ENCODE results near the gene CCDC77. TPM values are rescaled to one million over a fixed set of nuclear protein-coding genes. Genes with fewer than 3 reads are reported as not detected.

CCDC77 gene
- total RNA-seq, 2 experiments from 2014 or later = 13.2 to 14.9 TPM

GRCh38 chr12:467591-467990, 66.1 kb downstream of the CCDC77 start:
- Mint-ChIP-seq H3K27ac (no peak overlapping the region), H3K4me1 (ENCODE audit: low read depth) (no peaks in the 10 kb centered on the region), H3K4me3 (no peak overlapping the region), H3K27me3 (ENCODE audit: low read depth) (no peaks in the 10 kb centered on the region), H3K36me3 (ENCODE audit: low read depth) (no peaks in the 10 kb centered on the region), H3K9me3 (no peaks in the 10 kb centered on the region)
- no peak for DNase-seq
- CTCF ChIA-PET = interaction anchor here (0.8 to 1.5 kb wide), 2 partner anchors 12 to 14 kb away, joined by 3 to 4 read pairs; no protein-coding TSS in a partner anchor
- intact Hi-C loops (cut with micrococcal nuclease) = no loop called here

GRCh38 chr12:468671-469389, 67.4 kb downstream of the CCDC77 start:
- Mint-ChIP-seq H3K27ac (no peak overlapping the region), H3K4me1 (ENCODE audit: low read depth) (no peaks in the 10 kb centered on the region), H3K4me3 (no peak overlapping the region), H3K9me3 (no peaks in the 10 kb centered on the region), H3K36me3 (ENCODE audit: low read depth) (no peaks in the 10 kb centered on the region), H3K27me3 (ENCODE audit: low read depth) (no peaks in the 10 kb centered on the region)
- DNase-seq = no peak
- CTCF ChIA-PET = interaction anchor here (0.7 kb wide), 1 partner anchor 79 kb away, joined by 3 read pairs; no protein-coding TSS in a partner anchor
- intact Hi-C loops (cut with micrococcal nuclease) = no loop called here

DNA sequence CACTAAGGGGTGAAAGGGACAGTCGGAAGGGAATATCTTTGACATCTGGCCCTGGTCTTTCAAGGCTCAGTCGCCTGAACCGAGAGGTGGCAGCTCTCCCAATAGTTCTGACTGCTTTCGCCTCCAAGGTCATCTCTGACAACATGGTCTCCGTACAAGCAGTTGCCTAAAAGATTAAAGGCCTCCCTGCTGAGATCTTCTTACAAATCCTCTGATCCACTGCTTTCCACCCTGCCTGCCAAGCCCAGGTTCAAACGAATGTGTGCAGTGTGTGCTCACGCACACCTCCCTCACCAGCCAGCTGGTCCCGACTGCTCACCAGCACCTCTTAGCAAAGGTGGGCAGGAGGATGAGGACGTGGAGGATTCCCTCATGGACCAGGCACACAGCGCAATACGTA, 68.7 kb downstream of the CCDC77 start:
- Mint-ChIP-seq H3K27ac (no peak overlapping the region), H3K4me3 (no peak overlapping the region), H3K36me3 (ENCODE audit: low read depth) (no peaks in the 10 kb centered on the region), H3K4me1 (ENCODE audit: low read depth) (no peaks in the 10 kb centered on the region), H3K9me3 (no peaks in the 10 kb centered on the region), H3K27me3 (ENCODE audit: low read depth) (no peaks in the 10 kb centered on the region)
- intact Hi-C loops (cut with micrococcal nuclease) = no loop called here
- DNase-seq = no peak
- CTCF ChIA-PET = no interaction called here

DNA sequence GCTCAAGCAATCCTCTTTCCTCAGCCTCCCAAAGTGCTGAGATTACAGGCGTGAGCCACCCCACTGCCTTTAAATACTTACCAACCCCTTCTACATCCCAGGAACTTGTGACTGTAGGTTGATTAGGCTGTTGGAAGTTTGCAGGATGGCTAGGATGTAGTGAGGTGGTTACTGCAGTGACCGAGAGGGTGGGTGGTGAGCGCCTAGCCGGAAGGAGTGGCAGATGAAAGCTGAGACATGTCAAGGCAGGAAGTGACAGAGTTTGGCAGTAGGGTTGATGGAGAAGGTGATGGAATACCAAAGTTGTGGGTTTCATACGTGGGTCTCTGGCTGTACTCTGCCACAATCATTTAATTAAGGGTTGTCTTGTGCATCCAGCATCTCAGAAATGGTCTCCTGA, 71.8 kb downstream of the CCDC77 start:
- CTCF ChIA-PET = no interaction called here
- intact Hi-C loops (cut with micrococcal nuclease) = no loop called here
- Mint-ChIP-seq H3K4me3 (no peak overlapping the region), H3K36me3 (ENCODE audit: low read depth) (no peaks in the 10 kb centered on the region), H3K27me3 (ENCODE audit: low read depth) (peaks cover 2% of the 10 kb centered on the region), H3K9me3 (no peaks in the 10 kb centered on the region), H3K4me1 (ENCODE audit: low read depth) (no peaks in the 10 kb centered on the region), H3K27ac (no peak overlapping the region)
- no peak for DNase-seq

GRCh38 chr12:473863-474577, 72.6 kb downstream of the CCDC77 start:
- CTCF ChIA-PET = interaction anchor here (1.0 to 1.1 kb wide), 2 partner anchors 9 to 73 kb away, joined by 3 read pairs; no protein-coding TSS in a partner anchor
- H3K36me3 Mint-ChIP-seq (ENCODE audit: low read depth) = no peaks in the 10 kb centered on the region
- DNase-seq = no peak
- H3K4me3 Mint-ChIP-seq = no peak overlapping the region
- peaks cover 2% of the 10 kb centered on the region for H3K27me3 Mint-ChIP-seq (ENCODE audit: low read depth)
- H3K4me1 Mint-ChIP-seq (ENCODE audit: low read depth) = no peaks in the 10 kb centered on the region
- H3K9me3 Mint-ChIP-seq = no peaks in the 10 kb centered on the region
- intact Hi-C loops (cut with micrococcal nuclease) = no loop called here
- no peak overlapping the region for H3K27ac Mint-ChIP-seq

GRCh38 chr12:475286-475685, 73.8 kb downstream of the CCDC77 start:
- H3K4me3 Mint-ChIP-seq = no peak overlapping the region
- intact Hi-C loops (cut with micrococcal nuclease) = no loop called here
- no peaks in the 10 kb centered on the region for H3K36me3 Mint-ChIP-seq (ENCODE audit: low read depth)
- no peak overlapping the region for H3K27ac Mint-ChIP-seq
- CTCF ChIA-PET = no interaction called here
- H3K9me3 Mint-ChIP-seq = no peaks in the 10 kb centered on the region
- DNase-seq = no peak
- H3K4me1 Mint-ChIP-seq (ENCODE audit: low read depth) = no peaks in the 10 kb centered on the region
- H3K27me3 Mint-ChIP-seq (ENCODE audit: low read depth) = peaks cover 2% of the 10 kb centered on the region

- Mint-ChIP-seq H3K27ac (no peak overlapping the region), H3K36me3 (ENCODE audit: low read depth) (no peaks in the 10 kb centered on the region), H3K4me3 (no peak overlapping the region), H3K9me3 (no peaks in the 10 kb centered on the region), H3K4me1 (ENCODE audit: low read depth) (no peaks in the 10 kb centered on the region), H3K27me3 (ENCODE audit: low read depth) (peaks cover 6% of the 10 kb centered on the region)
- CTCF ChIA-PET = no interaction called here
- DNase-seq = no peak
- intact Hi-C loops (cut with micrococcal nuclease) = no loop called here
Measured at GRCh38 chr12:479161-479560, 77.7 kb downstream of the CCDC77 start.

DNA sequence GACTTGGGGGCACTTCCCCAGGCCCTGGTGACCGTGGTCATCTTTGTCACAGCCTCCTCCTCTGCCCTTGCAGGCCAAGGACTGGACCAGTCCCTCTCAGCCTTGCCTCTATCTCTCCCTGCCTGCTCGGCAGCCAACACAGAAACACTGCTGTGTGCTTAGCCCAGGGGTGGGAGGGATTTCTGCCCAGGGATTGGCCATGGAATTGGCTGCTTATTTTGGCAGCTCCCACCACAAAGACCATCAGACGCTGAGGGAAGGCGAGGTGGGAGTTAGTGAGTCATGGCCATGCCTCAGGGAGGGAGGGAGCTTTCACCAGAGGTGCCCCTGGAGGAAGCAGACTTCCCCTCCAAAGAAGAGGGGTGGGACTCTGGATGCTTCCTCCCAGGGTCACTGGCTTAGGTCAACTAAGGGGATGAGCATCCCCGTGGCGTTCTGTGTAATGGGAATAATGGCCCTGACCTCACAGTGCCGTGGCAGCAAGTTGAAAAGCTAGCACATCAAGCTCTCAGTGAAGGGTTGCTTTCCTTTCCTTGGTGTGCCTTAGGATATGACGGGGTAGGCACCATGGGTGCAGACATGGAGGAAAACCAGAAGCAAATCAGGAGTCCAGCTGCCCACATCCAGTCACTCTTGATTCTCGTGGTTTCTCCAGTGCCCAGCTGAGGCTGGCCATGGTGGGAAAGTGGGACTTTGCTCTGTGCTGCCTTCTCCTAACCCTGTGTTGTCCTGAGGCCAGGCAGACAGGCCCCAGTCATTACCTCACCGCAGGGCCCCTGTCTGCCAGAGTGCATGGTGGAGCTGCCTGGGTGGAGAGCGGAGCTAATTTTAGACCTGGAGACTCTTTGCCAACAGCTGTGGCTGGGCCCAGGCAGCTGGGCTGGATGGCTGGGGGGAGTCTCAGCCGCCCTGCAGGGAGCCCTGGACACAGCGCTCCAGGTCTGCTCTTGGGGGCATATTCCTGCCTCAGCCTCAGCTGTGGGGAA, 79.7 kb downstream of the CCDC77 start:
- DNase-seq = no peak
- intact Hi-C loops (cut with micrococcal nuclease) = no loop called here
- H3K9me3 Mint-ChIP-seq = no peaks in the 10 kb centered on the region
- H3K27me3 Mint-ChIP-seq (ENCODE audit: low read depth) = peaks cover 4% of the 10 kb centered on the region
- H3K27ac Mint-ChIP-seq = no peak overlapping the region
- H3K4me1 Mint-ChIP-seq (ENCODE audit: low read depth) = no peaks in the 10 kb centered on the region
- H3K36me3 Mint-ChIP-seq (ENCODE audit: low read depth) = no peaks in the 10 kb centered on the region
- CTCF ChIA-PET = interaction anchor here (0.6 kb wide), 1 partner anchor 30 kb away, joined by 3 read pairs; no protein-coding TSS in a partner anchor
- no peak overlapping the region for H3K4me3 Mint-ChIP-seq

DNA sequence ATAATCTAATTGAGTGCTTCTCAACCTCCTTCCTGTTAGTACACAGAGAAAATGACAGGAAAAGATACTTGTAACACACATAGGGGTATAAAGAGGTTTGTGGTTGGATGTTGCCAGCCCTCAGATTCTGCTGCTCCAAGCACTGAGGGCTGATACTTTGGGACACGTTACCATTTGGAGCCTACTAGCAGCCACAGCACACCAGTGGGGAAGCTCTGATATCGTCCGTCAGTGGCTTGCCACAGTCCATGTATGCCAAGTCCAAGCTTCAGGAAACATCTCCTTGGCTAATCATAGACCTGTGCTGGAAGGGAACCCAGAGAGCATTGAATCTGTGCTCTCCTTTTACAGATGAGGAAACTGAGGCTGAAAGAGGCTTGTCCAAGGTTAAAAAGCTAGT, 80.6 kb downstream of the CCDC77 start:
- Mint-ChIP-seq H3K27ac (no peak overlapping the region), H3K4me3 (no peak overlapping the region), H3K36me3 (ENCODE audit: low read depth) (no peaks in the 10 kb centered on the region), H3K27me3 (ENCODE audit: low read depth) (peaks cover 6% of the 10 kb centered on the region), H3K9me3 (peaks cover 3% of the 10 kb centered on the region), H3K4me1 (ENCODE audit: low read depth) (peaks cover under 1% of the 10 kb centered on the region)
- CTCF ChIA-PET = interaction anchor here (1.1 kb wide), 1 partner anchor 40 kb away, joined by 3 read pairs; no protein-coding TSS in a partner anchor
- DNase-seq = no peak
- intact Hi-C loops (cut with micrococcal nuclease) = no loop called here

DNA sequence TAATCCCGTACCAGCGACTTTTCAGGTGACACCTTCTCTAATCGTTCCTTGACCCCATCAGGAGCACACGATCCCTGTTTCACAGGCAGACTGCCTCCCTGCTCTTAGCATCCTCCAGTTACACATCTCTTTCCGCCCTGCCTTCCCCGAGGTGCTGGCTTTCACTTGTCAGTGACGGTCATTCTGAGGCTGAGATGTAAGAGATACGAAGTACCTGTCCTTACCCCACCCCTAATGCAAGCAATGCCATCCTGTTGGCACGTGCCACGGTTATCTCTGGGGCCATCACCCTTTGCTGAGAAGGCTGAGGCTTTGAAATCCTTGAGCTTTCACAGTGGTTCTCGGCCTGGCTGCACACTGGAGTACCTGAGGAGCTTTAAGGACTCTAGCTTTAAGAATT, 82.7 kb downstream of the CCDC77 start:
- intact Hi-C loops (cut with micrococcal nuclease) = no loop called here
- H3K27ac Mint-ChIP-seq = no peak overlapping the region
- no peak for DNase-seq
- H3K9me3 Mint-ChIP-seq = peaks cover 11% of the 10 kb centered on the region
- CTCF ChIA-PET = interaction anchor here (0.6 to 2.2 kb wide), 3 partner anchors 10 to 39 kb away, joined by 3 to 6 read pairs (median 4); no protein-coding TSS in a partner anchor
- peaks cover 2% of the 10 kb centered on the region for H3K36me3 Mint-ChIP-seq (ENCODE audit: low read depth)
- no peak overlapping the region for H3K4me3 Mint-ChIP-seq
- H3K27me3 Mint-ChIP-seq (ENCODE audit: low read depth) = peaks cover 8% of the 10 kb centered on the region
- H3K4me1 Mint-ChIP-seq (ENCODE audit: low read depth) = peaks cover 9% of the 10 kb centered on the region

DNA sequence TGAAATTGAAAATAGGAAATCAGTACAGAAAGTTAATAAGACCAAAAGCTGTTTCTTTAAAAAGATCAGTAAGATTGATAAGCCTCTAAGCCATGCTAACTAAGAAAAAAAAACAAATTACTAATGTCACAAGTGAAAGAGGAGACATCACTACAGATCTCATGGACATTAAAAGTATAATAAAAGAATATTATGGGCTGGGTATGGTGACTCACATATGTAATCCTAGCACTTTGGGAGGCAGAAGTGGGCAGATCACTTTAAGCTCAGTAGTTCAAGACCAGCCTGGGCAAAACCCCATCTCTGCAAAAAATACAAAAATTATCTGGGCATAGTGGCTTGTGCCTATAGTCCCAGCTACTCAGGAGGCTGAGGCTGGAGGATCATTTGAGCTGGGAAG, 88.8 kb downstream of the CCDC77 start:
- no peak overlapping the region for H3K4me3 Mint-ChIP-seq
- peaks cover 28% of the 10 kb centered on the region for H3K9me3 Mint-ChIP-seq
- peaks cover 3% of the 10 kb centered on the region for H3K27me3 Mint-ChIP-seq (ENCODE audit: low read depth)
- DNase-seq = no peak
- H3K4me1 Mint-ChIP-seq (ENCODE audit: low read depth) = peaks cover 9% of the 10 kb centered on the region
- H3K27ac Mint-ChIP-seq = no peak overlapping the region
- CTCF ChIA-PET = interaction anchor here (0.9 to 1.3 kb wide), 2 partner anchors 34 to 38 kb away, joined by 3 read pairs; no protein-coding TSS in a partner anchor
- intact Hi-C loops (cut with micrococcal nuclease) = no loop called here
- peaks cover 2% of the 10 kb centered on the region for H3K36me3 Mint-ChIP-seq (ENCODE audit: low read depth)

Measured in activated naive CD4-positive, alpha-beta T cell treated with anti-CD3 and anti-CD28 coated beads for 36 hours (primary cell).